Endothelial cell of umbilical vein (primary cell): ENCODE results near the gene GBF1.

Source experiments
- EZH2 ChIP-seq: IDR thresholded peaks from 2 replicates; pipeline ENCODE4 v1.6.1; 2012; ENCODE audit warnings: borderline replicate concordance, low read depth, mild to moderate bottlenecking, moderate library complexity, low read length, inconsistent platforms; ENCODE audit not compliant: severe bottlenecking
- MYC ChIP-seq: IDR thresholded peaks from one replicate; pipeline ENCODE4 v1.6.1; 2011; ENCODE audit warnings: mild to moderate bottlenecking, low read depth, low read length
- POLR2AphosphoS5 ChIP-seq: IDR thresholded peaks from 2 replicates; pipeline ENCODE4 v1.6.1; 2012; ENCODE audit warnings: low read depth, mild to moderate bottlenecking, control low read depth, low read length, moderate library complexity; ENCODE audit not compliant: insufficient read depth

- TF ChIP-seq EZH2 = no peak
- no peak for TF ChIP-seq POLR2AphosphoS5
- TF ChIP-seq MYC = no peak
Measured at GRCh38 chr10:102242118-102242485, 3.2 kb upstream of the GBF1 start.
